IMR-90 (cell line): ENCODE measurements around the gene TACC2.

ENCODE experiments used
- CHD1 ChIP-seq: IDR thresholded peaks from 2 replicates; pipeline ENCODE4 v1.6.1; 2012; ENCODE audit warnings: low read depth, low read length, improper control_type of control experiment
- MAFK ChIP-seq: IDR thresholded peaks from 2 replicates; pipeline ENCODE4 v1.6.1; 2012; ENCODE audit warnings: low read depth, low read length, improper control_type of control experiment
- POLR2A ChIP-seq: IDR thresholded peaks from 2 replicates; pipeline ENCODE4 v1.6.1; 2012; ENCODE audit warnings: mild to moderate bottlenecking, low read depth, low read length
- RCOR1 ChIP-seq: IDR thresholded peaks from 2 replicates; pipeline ENCODE4 v1.6.1; 2012; ENCODE audit warnings: mild to moderate bottlenecking, low read length, improper control_type of control experiment; ENCODE audit not compliant: insufficient replicate concordance
- RFX5 ChIP-seq: IDR thresholded peaks from 2 replicates; pipeline ENCODE4 v1.8.0; 2012; ENCODE audit warnings: low read depth, mild to moderate bottlenecking, low read length, moderate library complexity
- TF ChIP-seq, protein P1 (sequence below): conservative IDR thresholded peaks from 2 replicates; pipeline ENCODE4 v1.5.1; 2012; ENCODE audit warnings: mild to moderate bottlenecking, low read depth, low read length, improper control_type of control experiment
- TF ChIP-seq, protein P2 (sequence below): fragments of 150-350 bp; IDR thresholded peaks from 2 replicates; pipeline ENCODE4 v1.6.1; 2016; ENCODE audit warnings: low read depth, mild to moderate bottlenecking, low read length, moderate library complexity, borderline replicate concordance

DNA sequence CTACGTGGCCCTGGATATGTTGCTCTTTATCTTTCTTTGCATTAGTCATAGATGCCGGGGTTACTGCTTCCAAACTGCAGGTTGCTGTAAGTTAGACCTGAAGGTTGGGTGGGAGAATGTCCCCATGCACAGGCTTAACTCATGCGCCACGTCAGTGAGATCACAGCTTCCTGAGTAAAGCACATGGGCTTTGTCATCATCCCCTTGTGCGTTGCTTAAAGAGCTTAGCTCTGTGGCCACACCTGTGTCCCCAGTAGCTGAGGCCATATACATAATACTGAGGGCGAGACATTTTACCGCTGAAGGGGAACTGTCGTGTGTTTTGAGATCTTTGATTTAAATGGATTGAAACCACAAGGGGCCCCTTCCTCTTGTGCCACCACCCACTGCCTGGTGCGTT lies 236.4 kb downstream of the TACC2 start:
- TF ChIP-seq, protein P1, sequence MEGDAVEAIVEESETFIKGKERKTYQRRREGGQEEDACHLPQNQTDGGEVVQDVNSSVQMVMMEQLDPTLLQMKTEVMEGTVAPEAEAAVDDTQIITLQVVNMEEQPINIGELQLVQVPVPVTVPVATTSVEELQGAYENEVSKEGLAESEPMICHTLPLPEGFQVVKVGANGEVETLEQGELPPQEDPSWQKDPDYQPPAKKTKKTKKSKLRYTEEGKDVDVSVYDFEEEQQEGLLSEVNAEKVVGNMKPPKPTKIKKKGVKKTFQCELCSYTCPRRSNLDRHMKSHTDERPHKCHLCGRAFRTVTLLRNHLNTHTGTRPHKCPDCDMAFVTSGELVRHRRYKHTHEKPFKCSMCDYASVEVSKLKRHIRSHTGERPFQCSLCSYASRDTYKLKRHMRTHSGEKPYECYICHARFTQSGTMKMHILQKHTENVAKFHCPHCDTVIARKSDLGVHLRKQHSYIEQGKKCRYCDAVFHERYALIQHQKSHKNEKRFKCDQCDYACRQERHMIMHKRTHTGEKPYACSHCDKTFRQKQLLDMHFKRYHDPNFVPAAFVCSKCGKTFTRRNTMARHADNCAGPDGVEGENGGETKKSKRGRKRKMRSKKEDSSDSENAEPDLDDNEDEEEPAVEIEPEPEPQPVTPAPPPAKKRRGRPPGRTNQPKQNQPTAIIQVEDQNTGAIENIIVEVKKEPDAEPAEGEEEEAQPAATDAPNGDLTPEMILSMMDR, result no peak
- TF ChIP-seq CHD1, result no peak
- no peak for TF ChIP-seq POLR2A
- TF ChIP-seq RCOR1, result no peak
- TF ChIP-seq, protein P2, sequence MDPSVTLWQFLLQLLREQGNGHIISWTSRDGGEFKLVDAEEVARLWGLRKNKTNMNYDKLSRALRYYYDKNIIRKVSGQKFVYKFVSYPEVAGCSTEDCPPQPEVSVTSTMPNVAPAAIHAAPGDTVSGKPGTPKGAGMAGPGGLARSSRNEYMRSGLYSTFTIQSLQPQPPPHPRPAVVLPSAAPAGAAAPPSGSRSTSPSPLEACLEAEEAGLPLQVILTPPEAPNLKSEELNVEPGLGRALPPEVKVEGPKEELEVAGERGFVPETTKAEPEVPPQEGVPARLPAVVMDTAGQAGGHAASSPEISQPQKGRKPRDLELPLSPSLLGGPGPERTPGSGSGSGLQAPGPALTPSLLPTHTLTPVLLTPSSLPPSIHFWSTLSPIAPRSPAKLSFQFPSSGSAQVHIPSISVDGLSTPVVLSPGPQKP, result no peak
- no peak for TF ChIP-seq MAFK
- no peak for TF ChIP-seq RFX5
